HPDE6-E6E7 (cell line): ENCODE measurements around the gene NINL.
"Not testable (repeated sequence)": the region's sequence is repeated elsewhere in the genome, so short reads cannot be mapped to it uniquely, and the experiment has no call there.

Experiments used
- DNase-seq: peaks from one replicate; pipeline ENCODE4 v3.0.0; 2011; ENCODE audit warnings: missing footprints; ENCODE audit errors: extremely low spot score

Gene NINL

GRCh38 chr20:25584905-25585704 lies at the start of gene NINL:
NINL (minus strand) TSS chr20:25585531; CDS start chr20:25526587, 58,944 bp downstream.
- peak; percentile 80 for DNase-seq

- DNase-seq, result peak; percentile 34
Observed at GRCh38 chr20:25632940-25633790, 47.8 kb upstream of the NINL start.

GRCh38 chr20:25630615-25631014 lies 45.3 kb upstream of the NINL start:
- DNase-seq, result not testable (repeated sequence)

- no peak for DNase-seq
Observed at GRCh38 chr20:25629816-25630499, 44.6 kb upstream of the NINL start.

GRCh38 chr20:25626779-25627178 lies 41.4 kb upstream of the NINL start:
- DNase-seq, result no peak

GRCh38 chr20:25624500-25624939 lies 39.2 kb upstream of the NINL start:
- no peak for DNase-seq

GRCh38 chr20:25623736-25624499 lies 38.6 kb upstream of the NINL start, which contains the start of gene NANP:
NANP (minus strand) TSS chr20:25624014; CDS start chr20:25623948, 66 bp downstream.
- peak; percentile 100 for DNase-seq

- DNase-seq, result no peak
Observed at GRCh38 chr20:25623225-25623735, 37.9 kb upstream of the NINL start.

GRCh38 chr20:25622450-25623224 lies 37.3 kb upstream of the NINL start:
- DNase-seq, result no peak

- DNase-seq, result no peak
Observed at GRCh38 chr20:25622049-25622448, 36.7 kb upstream of the NINL start.

GRCh38 chr20:25619514-25619913 lies 34.2 kb upstream of the NINL start:
- no peak for DNase-seq

- DNase-seq, result no peak
Observed at GRCh38 chr20:25608774-25609173, 23.4 kb upstream of the NINL start.

GRCh38 chr20:25606094-25606695 lies 20.9 kb upstream of the NINL start:
- DNase-seq, result no peak

GRCh38 chr20:25605148-25605547 lies 19.8 kb upstream of the NINL start:
- DNase-seq, result no peak

GRCh38 chr20:25604611-25605010 lies 19.3 kb upstream of the NINL start:
- no peak for DNase-seq

GRCh38 chr20:25602914-25603309 lies 17.6 kb upstream of the NINL start:
- not testable (repeated sequence) for DNase-seq

- not testable (repeated sequence) for DNase-seq
Observed at GRCh38 chr20:25602191-25602913, 17.0 kb upstream of the NINL start.

GRCh38 chr20:25601659-25602058 lies 16.3 kb upstream of the NINL start:
- DNase-seq, result no peak

- no peak for DNase-seq
Observed at GRCh38 chr20:25600632-25601031, 15.3 kb upstream of the NINL start.
